DMS 273 (cell line): Measurements from ENCODE around the gene RNFT2.
"Not testable (repeated sequence)": the region's sequence is repeated elsewhere in the genome, so short reads cannot be mapped to it uniquely, and the experiment has no call there.

Source experiments
- DNase-seq: peaks from one replicate; lab custom pipeline; 2025; ENCODE audit not compliant: unreplicated experiment; lab: John Stamatoyannopoulos, UW

Gene RNFT2

GRCh38 chr12:116742787-116743186 lies 4.7 kb downstream of the RNFT2 start:
- DNase-seq: not testable (repeated sequence)

- DNase-seq: no peak
These were observed 6.7 kb downstream of the RNFT2 start for GRCh38 chr12:116744766-116745165.

GRCh38 chr12:116745554-116745953 lies 7.4 kb downstream of the RNFT2 start:
- no peak for DNase-seq

GRCh38 chr12:116749884-116750283 lies 11.8 kb downstream of the RNFT2 start:
- no peak for DNase-seq

GRCh38 chr12:116750298-116750697 lies 12.2 kb downstream of the RNFT2 start:
- no peak for DNase-seq

- not testable (repeated sequence) for DNase-seq
These were observed 16.0 kb downstream of the RNFT2 start for GRCh38 chr12:116754097-116754496.

- DNase-seq: not testable (repeated sequence)
These were observed 16.7 kb downstream of the RNFT2 start for GRCh38 chr12:116754783-116755182.

- no peak for DNase-seq
These were observed 21.9 kb downstream of the RNFT2 start for GRCh38 chr12:116759783-116760621.

- no peak for DNase-seq
These were observed 22.5 kb downstream of the RNFT2 start for GRCh38 chr12:116760622-116761020.

- no peak for DNase-seq
These were observed 23.4 kb downstream of the RNFT2 start for GRCh38 chr12:116761499-116761898.

- DNase-seq: no peak
These were observed 27.2 kb downstream of the RNFT2 start for GRCh38 chr12:116765271-116765670.

- DNase-seq: no peak
These were observed 28.2 kb downstream of the RNFT2 start for GRCh38 chr12:116766285-116766684.

- no peak for DNase-seq
These were observed 28.6 kb downstream of the RNFT2 start for GRCh38 chr12:116766746-116767145.

GRCh38 chr12:116771651-116772050 lies 33.5 kb downstream of the RNFT2 start:
- DNase-seq: no peak

GRCh38 chr12:116773276-116773731 lies 35.2 kb downstream of the RNFT2 start:
- no peak for DNase-seq

GRCh38 chr12:116774020-116774419 lies 35.9 kb downstream of the RNFT2 start:
- DNase-seq: no peak

GRCh38 chr12:116777245-116777644 lies 39.1 kb downstream of the RNFT2 start:
- DNase-seq: no peak

- no peak for DNase-seq
These were observed 41.5 kb downstream of the RNFT2 start for GRCh38 chr12:116779597-116779996.

- DNase-seq: no peak
These were observed 42.8 kb downstream of the RNFT2 start for GRCh38 chr12:116780942-116781341.

GRCh38 chr12:116783525-116784237 lies 45.6 kb downstream of the RNFT2 start:
- no peak for DNase-seq

GRCh38 chr12:116784238-116784612 lies 46.1 kb downstream of the RNFT2 start:
- DNase-seq: peak; percentile 7

- not testable (repeated sequence) for DNase-seq
These were observed 51.4 kb downstream of the RNFT2 start for GRCh38 chr12:116789562-116789961.
